DND-41 (cell line): ENCODE measurements around the gene KLK4.
"Not testable (repeated sequence)": the region's sequence is repeated elsewhere in the genome, so short reads cannot be mapped to it uniquely, and the experiment has no call there.

ENCODE experiments used
- CTCF ChIP-seq: IDR thresholded peaks from 2 replicates; pipeline ENCODE4 v1.5.1; 2012; ENCODE audit warnings: borderline replicate concordance, low read length, moderate library complexity, mild to moderate bottlenecking; ENCODE audit not compliant: poor library complexity, severe bottlenecking; ENCODE audit errors: extremely low read depth
- EZH2 ChIP-seq: IDR thresholded peaks from 3 replicates; pipeline ENCODE4 v1.6.1; 2012; ENCODE audit warnings: borderline replicate concordance, low read depth, mild to moderate bottlenecking, moderate library complexity, low read length, inconsistent platforms; ENCODE audit not compliant: severe bottlenecking

- not testable (repeated sequence) for TF ChIP-seq CTCF, EZH2
These were observed 15.1 kb downstream of the KLK4 start for GRCh38 chr19:50896089-50896590.
